T-helper 2 cell treated with Interferon-gamma antibody and Interleukin-4, amounts not matched to agents 5 μg/mL and 100 μg/mL, for 36 hours (primary cell): ENCODE data around the gene CALCA.

Source experiments
- DNase-seq: peaks from one replicate; pipeline ENCODE4 v3.0.0; 2021; ENCODE audit warnings: low spot score
- H3K27ac Mint-ChIP-seq: one replicate; pipeline ENCODE4 v1.8.0; 2021; ENCODE audit warnings: mild to moderate bottlenecking, mixed read lengths
- H3K27me3 Mint-ChIP-seq: one replicate; pipeline ENCODE4 v1.8.0; 2021; ENCODE audit warnings: low read depth, mixed read lengths
- H3K36me3 Mint-ChIP-seq: one replicate; pipeline ENCODE4 v1.8.0; 2021; ENCODE audit warnings: low read depth, mixed read lengths
- H3K4me1 Mint-ChIP-seq: one replicate; pipeline ENCODE4 v1.8.0; 2021; ENCODE audit warnings: low read depth, mixed read lengths
- H3K4me3 Mint-ChIP-seq: one replicate; pipeline ENCODE4 v1.8.0; 2022; ENCODE audit warnings: mild to moderate bottlenecking, moderate library complexity, mixed read lengths
- H3K9me3 Mint-ChIP-seq: one replicate; pipeline ENCODE4 v1.8.0; 2021; ENCODE audit warnings: mixed read lengths

Gene CALCA

DNA sequence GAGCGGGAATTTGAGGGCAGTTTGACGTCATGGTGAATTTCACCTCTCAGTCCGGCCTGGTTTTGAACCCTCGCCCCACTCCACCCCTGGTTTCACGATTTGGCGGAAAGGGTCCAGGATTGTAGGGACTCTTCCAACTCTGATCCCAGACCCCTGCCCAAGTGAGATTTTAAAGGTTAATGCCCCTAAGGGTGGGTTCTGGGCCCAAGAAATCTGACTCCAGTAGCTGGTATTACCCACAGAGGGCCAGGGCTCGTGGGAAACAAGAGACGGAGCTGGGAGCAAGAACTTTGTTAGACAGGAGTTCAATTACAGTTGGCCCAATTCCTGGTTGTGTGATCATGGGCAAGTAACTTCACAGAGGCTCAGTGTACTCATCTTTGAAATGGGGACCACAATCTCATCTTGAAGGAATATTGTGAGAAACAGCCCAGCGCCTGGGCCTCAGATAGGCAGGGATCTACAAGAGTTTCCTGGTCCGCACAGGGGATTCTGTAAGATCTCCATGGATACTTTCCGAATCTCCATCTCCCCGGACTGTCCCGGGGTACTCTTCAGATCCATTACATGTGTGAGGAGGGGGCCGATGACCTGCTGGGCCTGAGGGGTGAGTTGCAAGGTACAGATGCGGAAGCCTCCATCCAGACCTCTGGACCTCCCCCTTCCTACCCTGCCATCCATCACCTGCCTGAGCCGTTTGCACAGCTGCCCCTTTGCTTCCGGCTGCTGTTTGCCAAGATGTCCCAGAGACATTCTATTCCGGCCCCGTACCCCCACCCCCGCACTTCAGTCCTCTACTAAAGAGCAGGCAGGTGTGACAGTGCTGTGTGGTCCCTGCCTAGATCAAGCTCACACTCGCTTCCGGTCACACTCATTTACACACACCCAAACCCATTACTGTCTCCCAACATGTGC, 687 bp upstream of the CALCA start:
- H3K27ac Mint-ChIP-seq, result no peak overlapping the region
- peaks cover 25% of the 10 kb centered on the region for H3K4me1 Mint-ChIP-seq
- H3K36me3 Mint-ChIP-seq, result no peaks in the 10 kb centered on the region
- peaks cover 79% of the 10 kb centered on the region for H3K27me3 Mint-ChIP-seq
- H3K9me3 Mint-ChIP-seq, result no peaks in the 10 kb centered on the region
- DNase-seq, result no peak
- peak overlapping the region; percentile 65 for H3K4me3 Mint-ChIP-seq

DNA sequence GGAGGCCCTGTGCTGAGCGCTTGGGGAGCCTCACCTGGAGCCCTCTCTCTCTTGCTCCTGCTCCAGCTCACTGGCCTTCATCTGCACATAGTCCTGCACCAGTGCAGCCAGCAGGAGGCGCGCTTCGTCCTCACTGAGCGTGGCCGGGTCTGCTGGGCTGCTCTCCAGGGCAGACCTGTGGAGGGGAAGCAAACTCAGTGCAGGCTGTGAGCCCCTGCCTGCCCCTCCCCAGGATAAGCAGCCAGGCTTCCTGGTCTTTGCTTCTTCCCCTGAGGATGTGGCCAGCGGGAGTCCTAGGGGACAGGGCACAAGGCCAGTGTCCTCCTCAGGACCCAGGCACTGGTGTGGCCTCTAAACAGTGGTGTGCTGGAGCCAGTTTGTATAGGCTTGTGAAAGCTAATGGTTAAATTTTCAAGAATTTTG, 2.2 kb downstream of the CALCA start:
- Mint-ChIP-seq H3K27me3 (peaks cover 68% of the 10 kb centered on the region), H3K4me3 (no peak overlapping the region), H3K9me3 (no peaks in the 10 kb centered on the region), H3K4me1 (peaks cover 20% of the 10 kb centered on the region), H3K36me3 (no peaks in the 10 kb centered on the region), H3K27ac (no peak overlapping the region)
- DNase-seq, result peak; percentile 39

DNA sequence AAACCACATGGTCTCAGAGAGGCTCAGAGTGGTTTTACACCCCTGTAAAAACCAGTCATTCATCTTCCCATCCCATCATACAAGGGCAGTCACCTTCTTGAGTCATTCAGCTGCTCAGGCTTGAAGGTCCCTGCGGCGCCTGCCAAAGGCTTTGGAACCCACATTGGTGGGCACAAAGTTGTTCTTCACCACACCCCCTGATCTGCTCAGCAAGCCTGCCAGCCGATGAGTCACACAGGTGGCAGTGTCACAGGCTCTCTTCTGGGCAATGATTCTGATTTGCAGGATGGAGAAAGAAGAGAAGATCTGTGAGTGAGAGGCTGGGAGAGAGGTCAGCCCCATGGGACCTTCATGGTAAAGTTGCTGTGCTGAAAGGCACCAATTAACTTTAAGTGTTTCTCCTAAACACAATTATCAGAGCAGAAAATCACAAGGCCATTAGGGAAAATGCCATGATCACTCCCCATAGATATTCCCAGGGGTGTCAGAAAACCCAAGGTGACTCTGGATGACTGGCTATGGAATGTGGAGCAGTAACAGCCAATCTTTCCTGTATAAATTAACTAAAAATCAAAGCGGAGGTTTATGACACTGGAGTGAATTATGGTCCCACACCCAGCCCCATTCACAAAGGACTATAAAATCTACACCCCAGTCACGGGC, 4.4 kb downstream of the CALCA start:
- Mint-ChIP-seq H3K27me3 (peaks cover 46% of the 10 kb centered on the region), H3K4me1 (peaks cover 3% of the 10 kb centered on the region), H3K36me3 (no peaks in the 10 kb centered on the region), H3K4me3 (no peak overlapping the region), H3K27ac (no peak overlapping the region), H3K9me3 (no peaks in the 10 kb centered on the region)
- DNase-seq, result no peak

DNA sequence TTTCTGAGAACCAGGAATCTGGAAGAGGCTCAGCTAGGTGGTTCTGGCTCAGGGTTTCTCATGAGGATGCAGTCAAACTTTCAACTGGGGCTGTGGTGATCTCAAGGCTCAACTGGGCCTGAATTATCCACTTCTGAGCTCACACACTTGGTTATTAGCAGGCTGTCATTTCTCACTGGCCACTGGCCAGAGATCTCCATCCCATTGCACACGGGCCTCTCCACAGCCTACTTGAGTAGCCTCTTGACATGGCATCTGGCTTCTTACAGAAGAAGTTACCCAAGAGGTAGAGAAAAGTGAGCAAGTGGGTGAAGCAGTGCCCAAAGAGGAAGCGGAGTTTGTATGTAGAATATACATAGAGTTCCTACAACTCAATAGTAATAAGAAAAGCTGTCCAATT, 16.0 kb downstream of the CALCA start:
- H3K4me3 Mint-ChIP-seq, result no peak overlapping the region
- H3K27ac Mint-ChIP-seq, result no peak overlapping the region
- no peaks in the 10 kb centered on the region for H3K36me3 Mint-ChIP-seq
- H3K4me1 Mint-ChIP-seq, result no peaks in the 10 kb centered on the region
- H3K9me3 Mint-ChIP-seq, result no peaks in the 10 kb centered on the region
- no peak for DNase-seq
- no peaks in the 10 kb centered on the region for H3K27me3 Mint-ChIP-seq

DNA sequence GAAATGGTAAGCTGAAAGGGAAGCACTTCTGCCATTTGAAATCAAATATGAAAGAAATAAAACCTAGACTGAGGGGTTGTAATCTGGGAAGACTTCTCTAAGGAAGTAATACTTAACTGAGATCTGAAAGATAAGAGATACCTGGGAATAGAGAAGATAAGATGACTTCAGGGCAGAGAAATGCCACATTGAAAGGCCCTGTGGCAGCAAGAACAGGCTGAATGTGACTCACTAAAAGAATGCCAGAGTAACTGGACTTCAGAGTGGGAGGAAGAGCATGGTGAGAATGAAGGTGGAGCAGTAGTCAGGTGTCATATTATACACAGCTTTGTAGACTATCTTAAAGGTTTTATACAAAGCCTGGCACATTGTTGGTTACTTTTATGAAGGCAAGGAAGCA, 17.6 kb downstream of the CALCA start:
- H3K36me3 Mint-ChIP-seq, result no peaks in the 10 kb centered on the region
- no peaks in the 10 kb centered on the region for H3K4me1 Mint-ChIP-seq
- no peaks in the 10 kb centered on the region for H3K9me3 Mint-ChIP-seq
- no peak overlapping the region for H3K4me3 Mint-ChIP-seq
- no peak for DNase-seq
- H3K27ac Mint-ChIP-seq, result no peak overlapping the region
- H3K27me3 Mint-ChIP-seq, result no peaks in the 10 kb centered on the region

DNA sequence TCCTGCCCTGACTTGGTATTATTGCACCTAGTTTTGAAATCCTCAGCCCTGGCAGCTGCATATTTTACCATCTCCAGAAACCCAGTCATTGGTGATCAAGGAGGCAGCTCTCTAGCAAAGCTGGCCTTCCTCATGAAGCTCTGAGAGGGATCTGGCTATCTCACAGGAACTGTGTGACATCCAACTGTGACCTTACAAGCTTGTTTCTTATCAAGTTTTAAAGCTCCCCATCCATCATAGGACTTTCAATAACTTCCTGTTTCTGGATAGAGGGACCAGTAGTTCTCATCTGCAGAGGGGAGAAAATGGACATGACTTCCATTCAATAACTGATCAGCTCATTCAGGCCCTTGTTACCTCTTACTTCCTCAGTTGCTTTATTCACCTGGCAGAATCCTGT, 18.2 kb downstream of the CALCA start:
- no peaks in the 10 kb centered on the region for H3K9me3 Mint-ChIP-seq
- no peaks in the 10 kb centered on the region for H3K27me3 Mint-ChIP-seq
- no peak overlapping the region for H3K4me3 Mint-ChIP-seq
- DNase-seq, result no peak
- H3K27ac Mint-ChIP-seq, result no peak overlapping the region
- H3K4me1 Mint-ChIP-seq, result no peaks in the 10 kb centered on the region
- no peaks in the 10 kb centered on the region for H3K36me3 Mint-ChIP-seq

DNA sequence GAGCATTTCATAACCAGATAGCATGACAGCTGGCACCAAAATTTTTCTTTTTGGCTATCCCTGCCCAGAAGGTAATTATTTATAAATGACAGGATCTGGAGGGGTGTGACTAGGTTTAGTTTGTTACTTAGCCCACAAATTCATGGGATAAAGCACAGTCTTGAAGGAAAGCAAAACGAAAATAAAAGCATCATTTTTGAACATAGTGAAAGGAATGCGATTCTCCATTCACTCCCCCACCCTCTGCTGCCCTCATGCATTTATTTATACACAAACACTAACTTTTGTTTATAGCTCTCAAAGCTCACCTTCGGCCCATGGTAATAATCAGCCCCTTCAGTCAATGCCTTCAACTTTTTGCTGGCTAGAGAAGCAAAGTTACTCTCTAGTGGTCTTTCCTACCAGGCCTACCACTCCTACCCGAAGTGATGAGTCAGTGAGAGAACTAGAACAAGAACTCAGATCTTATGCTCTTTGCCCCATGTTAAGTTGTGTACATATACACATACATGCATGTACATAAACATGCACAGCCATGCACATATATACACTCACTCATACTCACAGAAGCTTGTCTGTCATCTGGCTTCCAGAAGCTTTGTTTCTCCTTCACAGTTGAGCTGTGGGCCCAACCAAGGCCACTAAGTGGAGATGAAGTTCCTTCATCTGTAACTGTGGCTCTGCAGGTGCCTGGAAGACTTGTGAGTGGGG, 22.6 kb downstream of the CALCA start:
- no peak overlapping the region for H3K4me3 Mint-ChIP-seq
- peaks cover 3% of the 10 kb centered on the region for H3K27me3 Mint-ChIP-seq
- H3K36me3 Mint-ChIP-seq, result no peaks in the 10 kb centered on the region
- H3K9me3 Mint-ChIP-seq, result no peaks in the 10 kb centered on the region
- no peaks in the 10 kb centered on the region for H3K4me1 Mint-ChIP-seq
- no peak overlapping the region for H3K27ac Mint-ChIP-seq
- DNase-seq, result no peak

DNA sequence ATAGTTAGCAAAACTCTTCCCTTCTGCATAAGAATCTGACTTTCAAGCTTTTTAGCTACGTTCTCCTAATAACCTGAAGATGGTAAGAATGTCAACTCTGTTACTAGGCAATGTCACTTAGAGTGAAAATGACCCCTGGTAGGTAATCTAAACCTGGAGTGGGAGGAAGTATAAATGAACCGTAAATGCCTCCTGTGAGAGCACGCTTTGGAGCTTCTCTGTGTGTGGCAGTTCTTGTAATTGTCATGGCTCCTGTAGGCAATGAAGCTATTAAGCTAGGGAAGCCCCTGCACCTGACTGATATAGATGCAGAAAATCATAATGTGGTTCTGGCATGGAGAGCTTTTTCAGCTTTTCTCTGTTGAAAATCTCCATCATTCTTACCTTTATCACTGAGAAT, 29.4 kb downstream of the CALCA start:
- H3K9me3 Mint-ChIP-seq, result no peaks in the 10 kb centered on the region
- DNase-seq, result no peak
- H3K36me3 Mint-ChIP-seq, result peaks cover 2% of the 10 kb centered on the region
- H3K27me3 Mint-ChIP-seq, result peaks cover 2% of the 10 kb centered on the region
- H3K27ac Mint-ChIP-seq, result no peak overlapping the region
- no peaks in the 10 kb centered on the region for H3K4me1 Mint-ChIP-seq
- H3K4me3 Mint-ChIP-seq, result no peak overlapping the region

DNA sequence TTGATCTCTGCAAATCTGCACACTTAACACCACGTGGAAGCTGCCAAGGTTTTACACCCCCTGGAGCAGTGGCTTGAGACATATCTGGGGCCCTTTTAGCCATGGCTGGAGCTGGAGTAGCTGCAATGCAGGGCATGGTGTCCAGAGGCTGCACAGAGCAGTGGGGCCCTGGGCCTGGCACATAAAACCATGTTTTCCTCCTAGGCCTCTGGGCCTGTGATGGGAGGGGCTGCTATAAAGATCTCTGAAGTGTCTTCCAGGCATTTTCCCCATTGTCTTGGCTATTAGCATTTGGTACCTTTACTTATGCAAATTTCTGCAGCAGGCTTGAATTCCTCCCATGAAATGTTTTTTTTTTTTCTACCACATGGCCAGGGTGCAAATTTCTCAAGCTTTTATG, 33.2 kb downstream of the CALCA start:
- no peaks in the 10 kb centered on the region for H3K4me1 Mint-ChIP-seq
- H3K27me3 Mint-ChIP-seq, result no peaks in the 10 kb centered on the region
- no peaks in the 10 kb centered on the region for H3K9me3 Mint-ChIP-seq

DNA sequence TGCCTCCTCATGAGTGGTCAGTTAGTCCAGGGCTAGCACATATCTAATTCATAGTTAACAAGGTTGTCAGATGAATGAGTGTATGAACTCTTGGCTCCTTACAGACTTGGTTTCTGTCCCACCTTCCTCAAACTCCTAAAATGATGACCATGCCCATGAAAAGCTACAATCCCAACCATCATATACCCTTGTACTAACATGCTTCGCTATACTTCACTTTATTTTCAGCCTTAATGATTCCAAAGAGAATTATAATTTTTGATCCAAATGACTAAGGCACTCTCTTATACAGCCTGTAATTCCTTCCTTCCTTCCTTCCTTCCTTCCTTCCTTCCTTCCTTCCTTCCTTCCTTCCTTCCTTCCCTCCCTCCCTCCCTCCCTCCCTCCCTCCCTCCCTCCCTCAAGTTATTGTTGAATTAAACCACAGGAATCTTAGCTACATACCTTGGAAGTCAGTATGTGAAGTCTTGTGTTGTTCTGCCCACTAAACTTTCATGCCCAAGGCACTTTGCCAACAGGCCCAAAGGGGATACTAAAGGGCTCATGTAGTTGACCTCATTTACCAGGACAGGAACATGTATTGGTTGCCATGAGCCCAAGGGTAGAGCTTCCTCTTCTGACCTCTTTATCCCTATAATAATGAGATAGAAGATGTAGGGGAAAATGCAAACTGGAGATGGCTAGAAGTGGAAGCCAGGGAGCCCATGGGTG, 37.4 kb downstream of the CALCA start:
- Mint-ChIP-seq H3K27me3 (no peaks in the 10 kb centered on the region), H3K4me1 (no peaks in the 10 kb centered on the region), H3K4me3 (no peak overlapping the region), H3K27ac (no peak overlapping the region), H3K36me3 (peaks cover 2% of the 10 kb centered on the region), H3K9me3 (no peaks in the 10 kb centered on the region)
- no peak for DNase-seq

More for the DNA sequence above, 33.2 kb downstream of the CALCA start:
- H3K27ac Mint-ChIP-seq, result no peak overlapping the region
- no peak for DNase-seq
- H3K4me3 Mint-ChIP-seq, result no peak overlapping the region
- peaks cover 2% of the 10 kb centered on the region for H3K36me3 Mint-ChIP-seq

DNA sequence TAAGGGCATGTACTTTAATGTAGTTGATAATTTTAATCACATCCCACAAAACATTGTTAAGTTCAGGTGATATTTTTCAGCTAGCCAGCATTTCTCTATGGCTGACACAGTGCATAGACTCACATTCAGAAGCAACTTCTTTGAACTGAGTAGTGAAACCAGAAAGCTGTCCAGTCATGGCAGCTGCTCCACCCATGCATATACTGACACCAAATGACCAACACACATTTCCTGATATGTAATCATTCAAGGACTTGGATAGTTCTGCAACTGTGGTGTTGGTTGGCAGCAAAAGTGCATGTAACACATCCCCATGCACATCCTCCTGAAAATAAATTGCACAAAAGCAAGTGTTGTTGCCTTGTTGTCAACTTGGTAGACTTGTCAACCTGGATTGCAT, 39.7 kb downstream of the CALCA start:
- no peak overlapping the region for H3K27ac Mint-ChIP-seq
- no peaks in the 10 kb centered on the region for H3K36me3 Mint-ChIP-seq
- no peaks in the 10 kb centered on the region for H3K27me3 Mint-ChIP-seq
- no peak for DNase-seq
- peaks cover 3% of the 10 kb centered on the region for H3K9me3 Mint-ChIP-seq
- no peaks in the 10 kb centered on the region for H3K4me1 Mint-ChIP-seq
- no peak overlapping the region for H3K4me3 Mint-ChIP-seq

DNA sequence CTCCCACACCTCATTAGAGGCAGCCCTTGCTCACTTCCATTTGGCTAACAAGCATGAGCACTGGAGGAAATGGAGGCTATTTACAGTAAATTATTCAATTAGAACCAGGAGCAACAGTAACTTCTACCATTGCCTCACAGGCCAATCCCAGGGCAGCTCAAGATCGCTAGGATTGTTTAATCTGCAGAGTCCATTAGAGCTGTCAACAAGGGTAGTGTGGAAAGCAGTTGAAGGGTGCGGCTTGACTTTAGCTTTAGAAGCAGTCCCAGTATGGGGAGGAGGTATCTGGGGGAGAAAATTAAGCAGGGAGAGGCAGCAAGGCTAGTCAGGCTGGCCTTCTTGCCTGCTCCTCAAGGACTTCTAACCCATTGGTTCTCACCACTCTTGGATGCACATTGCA, 41.8 kb downstream of the CALCA start:
- H3K27ac Mint-ChIP-seq, result no peak overlapping the region
- H3K9me3 Mint-ChIP-seq, result peaks cover 3% of the 10 kb centered on the region
- H3K27me3 Mint-ChIP-seq, result no peaks in the 10 kb centered on the region
- H3K36me3 Mint-ChIP-seq, result peaks cover 4% of the 10 kb centered on the region
- no peak for DNase-seq
- no peak overlapping the region for H3K4me3 Mint-ChIP-seq
- no peaks in the 10 kb centered on the region for H3K4me1 Mint-ChIP-seq

DNA sequence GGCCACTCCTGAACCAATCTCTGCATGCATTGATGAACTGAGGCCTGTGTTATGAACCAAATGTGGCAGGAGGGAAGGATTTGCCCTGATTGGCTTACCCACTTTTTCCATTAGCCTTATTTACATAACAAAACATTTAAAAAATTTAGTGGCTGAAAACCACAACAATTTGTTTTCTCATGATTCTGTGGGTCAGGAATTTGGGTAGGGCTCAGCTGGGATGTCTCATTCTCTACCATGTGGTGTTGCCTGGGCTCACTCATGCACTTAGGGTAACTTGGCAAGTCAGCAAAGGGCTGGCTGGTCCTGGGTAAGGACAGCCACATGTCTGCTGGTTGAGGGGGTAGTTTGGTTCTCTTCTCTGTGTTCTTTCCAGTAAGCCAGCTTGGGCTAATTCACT, 45.0 kb downstream of the CALCA start:
- Mint-ChIP-seq H3K4me1 (no peaks in the 10 kb centered on the region), H3K9me3 (peaks cover 3% of the 10 kb centered on the region), H3K27ac (no peak overlapping the region), H3K36me3 (peaks cover 4% of the 10 kb centered on the region), H3K27me3 (peaks cover 4% of the 10 kb centered on the region), H3K4me3 (no peak overlapping the region)
- DNase-seq, result no peak
